Inflammatory macrophage treated with lipopolysaccharide for 4 hours (primary cell): ENCODE data around the gene TRAP1.

Experiments used
- DNase-seq: peaks from one replicate; pipeline ENCODE4 v3.0.0-alpha.2; 2020

Gene TRAP1

DNA sequence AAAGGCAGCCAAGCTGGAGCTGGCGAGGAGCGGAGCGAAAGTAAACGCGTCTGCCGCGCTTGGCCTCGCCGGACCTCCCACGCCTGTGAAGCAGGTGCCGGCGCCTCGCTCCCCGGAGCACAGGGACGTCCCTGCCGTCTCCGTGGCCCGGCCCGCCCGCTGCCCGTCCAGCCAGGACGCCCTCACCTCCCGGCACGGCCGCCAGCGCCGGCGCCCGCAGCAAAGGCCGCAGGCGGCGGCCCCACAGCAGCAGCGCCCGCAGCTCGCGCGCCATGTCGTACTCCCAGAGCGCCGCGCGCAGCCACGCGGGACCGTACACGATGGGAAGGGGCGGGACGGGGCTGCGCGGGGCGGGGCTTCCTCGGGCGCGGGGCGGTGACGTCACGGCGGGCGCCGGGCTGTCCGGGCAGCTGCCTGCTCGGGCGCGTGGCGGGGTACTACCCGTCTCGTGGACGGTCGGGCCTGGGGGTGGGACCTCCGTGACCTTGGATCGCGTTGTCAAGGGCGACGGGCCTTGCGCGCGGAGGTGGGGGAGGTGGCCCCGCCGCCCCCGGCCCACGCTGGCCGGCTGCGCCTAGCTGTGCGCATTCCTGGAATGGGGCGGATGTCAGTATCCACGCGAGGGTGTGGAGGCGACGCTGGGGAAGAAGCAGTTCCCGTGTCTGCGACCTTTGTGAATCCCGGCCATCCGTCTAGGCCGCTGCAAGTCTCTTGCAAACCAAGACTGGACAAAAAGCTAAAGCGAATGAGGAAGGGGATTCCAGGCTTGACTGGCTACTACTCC, at the start of gene TRAP1:
Gene TRAP1 (minus strand): TSS at position 290 of the 784 bp plus-strand sequence. CDS start 16 bp downstream, at position 274.
- DNase-seq, result peak; percentile 86

DNA sequence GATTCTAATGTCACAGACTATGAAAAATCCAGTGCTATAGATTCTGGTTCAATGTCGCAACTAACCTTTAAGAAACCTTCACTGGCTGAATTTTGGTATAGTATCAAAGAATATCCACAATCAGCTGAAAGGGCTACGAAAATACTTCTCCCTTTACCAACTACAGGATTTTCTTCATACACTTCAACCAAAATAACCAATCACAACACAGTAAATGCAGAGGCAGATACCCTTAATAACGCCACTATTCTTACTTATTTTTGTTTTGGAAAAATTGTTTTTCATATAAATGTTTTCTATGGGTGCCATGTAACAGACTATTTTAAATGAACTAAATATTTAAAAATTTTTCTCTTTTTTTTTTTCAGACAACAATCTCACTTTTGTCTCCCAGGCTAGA, 48.9 kb upstream of the TRAP1 start:
- DNase-seq, result no peak

DNA sequence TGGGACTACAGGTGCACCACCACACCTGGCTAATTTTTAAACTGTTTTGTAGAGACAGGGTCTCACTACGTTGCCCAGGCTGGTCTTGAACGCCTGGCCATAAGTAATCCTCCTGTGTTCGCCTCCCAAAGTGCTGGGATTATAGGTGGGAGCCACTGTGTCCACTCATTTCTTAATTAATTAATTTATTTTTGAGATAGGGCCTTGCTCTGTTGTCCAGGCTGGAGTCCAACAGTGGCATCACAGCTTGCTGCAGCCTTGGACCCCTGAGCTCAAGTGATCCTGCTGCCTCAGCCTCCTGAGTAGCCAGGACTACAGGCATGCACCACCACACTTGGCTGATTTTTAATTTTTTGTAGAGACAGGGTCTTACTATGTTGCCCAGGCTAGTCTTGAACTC, 47.1 kb upstream of the TRAP1 start:
- no peak for DNase-seq

DNA sequence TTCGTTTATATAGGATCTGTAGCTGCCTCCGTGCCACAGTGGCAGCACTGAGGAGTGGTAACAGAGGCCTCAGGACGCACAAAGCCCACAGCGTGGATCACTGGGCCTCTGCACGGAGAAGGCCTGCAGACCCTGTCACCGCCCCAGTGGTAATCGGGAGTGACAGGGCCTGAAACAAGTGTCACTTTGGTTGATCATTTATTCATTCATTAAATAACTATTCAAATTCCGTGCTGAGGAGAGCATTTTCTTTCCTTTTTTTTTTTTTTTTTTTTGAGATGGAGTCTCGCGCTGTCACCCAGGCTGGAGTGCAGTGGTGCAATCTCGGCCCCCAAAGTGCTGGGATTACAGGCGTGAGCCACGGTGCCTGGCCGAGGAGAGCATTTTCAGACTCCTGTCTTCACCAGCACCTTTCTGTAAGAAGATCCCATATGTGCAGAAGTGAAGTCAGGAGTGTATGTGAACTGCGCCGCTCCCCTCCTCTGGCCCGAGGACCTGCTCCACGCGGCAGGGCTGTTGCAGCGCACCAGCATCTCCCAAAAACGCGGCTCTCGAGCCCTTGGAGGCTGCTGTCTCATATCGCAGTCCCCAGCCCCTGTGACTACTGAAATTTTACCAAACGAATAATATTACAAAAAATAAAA, 44.9 kb upstream of the TRAP1 start:
- no peak for DNase-seq

DNA sequence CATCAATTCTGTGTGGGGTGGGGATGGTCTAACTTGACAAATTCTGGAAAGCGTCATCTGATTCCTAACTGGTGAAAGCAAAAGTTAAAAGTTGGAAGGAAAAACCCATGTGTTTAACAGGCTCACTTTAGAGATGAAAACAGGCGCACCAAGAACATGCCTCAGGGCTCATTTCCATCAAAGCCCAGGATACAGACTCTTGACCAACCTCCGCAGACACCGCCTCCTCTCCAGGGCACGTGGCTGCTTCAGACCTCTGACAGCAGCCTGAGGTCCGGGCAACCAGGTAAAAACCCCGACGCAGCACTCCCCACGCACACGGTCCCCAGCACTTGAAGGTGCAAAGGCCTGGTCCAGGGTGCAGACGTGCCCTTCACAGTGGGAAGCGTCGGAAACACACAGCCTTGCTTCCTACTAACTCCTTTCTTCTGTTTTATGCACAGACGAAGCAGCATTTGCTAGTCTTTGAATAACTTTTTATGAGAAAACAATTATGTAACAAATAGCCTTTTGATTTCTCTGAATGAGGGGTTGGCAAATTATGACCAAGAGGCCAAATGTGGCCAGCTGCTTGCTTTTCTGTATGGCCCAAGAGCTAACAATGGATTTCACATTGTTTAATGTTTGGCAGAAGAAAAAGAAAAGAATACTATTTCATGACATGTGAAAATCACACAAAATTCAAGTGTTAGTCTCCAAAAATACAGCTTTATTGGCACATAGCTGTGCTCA, 44.2 kb upstream of the TRAP1 start:
- DNase-seq, result no peak

DNA sequence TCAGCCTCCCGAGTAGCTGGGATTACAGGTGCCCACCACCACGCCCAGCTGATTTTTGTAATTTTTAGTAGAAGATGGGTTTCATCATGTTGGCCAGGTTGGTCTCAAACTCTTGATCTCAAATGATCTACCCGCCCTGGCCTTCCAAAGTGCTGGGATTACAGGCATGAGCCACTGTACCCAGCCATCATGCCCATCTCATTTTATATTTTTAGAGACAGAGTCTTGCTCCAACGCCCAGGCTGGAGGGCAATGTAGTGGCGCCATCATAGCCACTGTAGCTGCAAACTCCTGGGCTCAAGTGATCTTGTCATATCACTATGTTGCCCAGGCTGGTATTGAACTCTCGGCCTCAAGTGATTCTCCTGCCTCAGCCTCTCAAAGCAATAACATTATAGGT, 43.2 kb upstream of the TRAP1 start:
- DNase-seq, result no peak

DNA sequence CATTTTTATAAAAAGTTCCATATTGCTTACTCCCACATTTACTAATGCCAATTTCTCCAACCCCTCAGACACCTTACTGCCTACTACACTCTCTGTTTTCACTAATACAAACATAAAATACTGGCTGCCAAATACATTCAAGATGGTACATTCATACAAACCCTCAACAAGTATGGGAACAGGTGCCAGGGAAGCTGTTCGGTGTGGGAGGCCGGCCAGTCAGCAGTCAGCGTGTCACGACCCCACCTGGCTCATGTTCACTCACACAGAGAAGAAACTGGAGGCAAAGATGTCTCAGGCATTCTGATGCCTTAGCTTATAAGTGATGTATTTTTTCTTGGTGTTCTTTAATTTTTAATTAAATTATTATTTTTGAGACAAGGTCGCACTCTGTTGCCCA, 42.4 kb upstream of the TRAP1 start:
- DNase-seq, result no peak

DNA sequence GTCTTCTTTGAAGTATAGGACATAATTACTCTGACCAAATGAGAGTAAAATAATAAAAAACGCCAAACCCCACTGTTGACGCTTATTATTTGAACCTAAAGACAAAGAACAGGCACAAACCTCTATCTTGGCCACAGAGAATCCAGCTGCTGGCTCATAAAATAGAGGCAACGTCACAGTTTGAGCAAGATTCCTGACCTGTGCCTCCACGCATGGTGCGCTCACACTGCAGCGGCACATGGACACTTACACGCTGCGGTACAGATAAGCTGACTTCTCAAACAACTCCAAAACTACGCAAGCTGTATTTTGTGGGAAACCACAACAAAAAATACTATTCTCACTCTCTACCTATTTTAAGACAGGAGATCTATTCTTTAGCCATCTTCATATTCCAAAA, 38.8 kb upstream of the TRAP1 start:
- DNase-seq, result no peak

DNA sequence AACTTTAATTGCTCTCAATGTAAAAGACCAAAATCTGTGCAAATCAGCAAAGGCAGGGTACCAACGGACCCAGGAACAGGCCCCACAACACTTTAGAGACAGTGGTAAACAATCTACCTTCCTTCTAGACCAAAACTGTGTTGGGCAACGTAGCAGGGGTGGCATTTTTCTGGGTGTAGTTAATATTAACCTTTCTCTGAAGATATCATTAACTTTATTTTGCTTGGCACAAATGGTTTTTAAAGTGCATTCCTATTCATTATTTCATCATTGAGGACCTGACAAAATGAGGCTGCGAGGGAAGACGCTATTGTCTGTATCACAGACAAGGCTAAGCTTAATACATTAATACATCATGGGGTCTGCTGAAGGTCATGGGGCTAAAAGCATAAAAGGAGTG, 37.9 kb upstream of the TRAP1 start:
- DNase-seq, result no peak

DNA sequence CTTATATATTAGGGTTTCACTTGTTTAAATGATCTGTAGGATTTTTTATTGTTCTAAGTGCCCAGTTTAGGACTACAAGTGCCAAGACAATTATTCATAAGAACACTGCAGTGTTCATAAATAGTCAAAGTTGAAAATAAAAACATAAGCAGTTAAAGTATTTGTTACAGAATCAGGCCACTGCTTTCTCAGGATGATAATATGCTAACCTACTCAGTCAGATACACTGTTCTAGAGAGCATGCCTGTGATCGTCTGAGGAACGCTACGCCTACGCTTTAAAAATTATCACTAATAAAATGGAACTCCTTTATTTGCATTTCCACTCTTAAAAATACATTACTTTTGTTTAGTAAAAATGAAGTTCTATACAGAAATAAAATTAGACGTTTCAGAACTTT, 37.4 kb upstream of the TRAP1 start:
- no peak for DNase-seq

DNA sequence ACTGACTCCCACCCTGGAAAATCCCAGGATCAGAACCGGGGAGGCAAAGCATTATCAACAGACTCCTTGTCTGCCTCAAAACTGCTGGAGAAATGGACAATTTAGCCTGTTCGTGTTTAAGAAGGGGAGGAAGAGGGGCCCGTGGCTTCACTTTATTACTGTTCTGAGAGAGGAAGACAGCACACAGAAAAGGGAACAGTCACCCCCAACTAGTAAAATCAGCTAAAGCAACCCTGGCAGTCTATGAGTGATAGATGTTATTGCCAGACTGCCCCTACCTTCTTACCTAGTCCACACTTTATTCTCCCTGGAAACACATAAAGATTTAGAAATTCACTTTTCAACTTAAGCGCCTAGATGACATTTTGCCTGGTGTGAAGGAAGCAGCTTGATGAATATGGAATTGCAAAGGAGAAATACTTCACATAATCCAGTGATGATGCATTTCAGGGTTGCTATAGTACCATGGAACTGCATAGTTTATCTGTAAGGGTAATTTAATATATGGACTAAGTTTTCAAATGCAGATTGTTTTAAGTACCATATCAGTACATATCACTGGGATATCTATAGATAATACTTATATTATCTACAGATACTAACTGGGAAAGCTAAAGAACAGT, 36.9 kb upstream of the TRAP1 start:
- DNase-seq, result no peak

DNA sequence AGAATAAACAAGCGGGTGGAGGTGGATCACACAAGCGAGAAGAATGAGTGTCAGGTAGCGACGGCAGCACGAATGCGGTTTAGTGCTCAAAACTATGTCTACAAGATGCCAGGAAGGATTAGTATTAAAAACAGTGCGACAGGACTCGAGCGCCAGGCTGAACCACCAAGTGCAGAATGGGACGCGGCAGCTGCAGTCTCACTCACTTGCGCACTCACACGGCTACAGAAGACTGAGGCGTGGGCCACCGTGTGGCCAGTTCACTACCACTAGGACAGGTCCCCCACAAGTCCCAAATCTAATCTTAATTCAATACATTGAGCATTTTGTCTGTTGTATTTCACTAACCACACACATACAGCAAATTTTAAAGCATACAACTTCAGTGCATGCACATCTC, 35.7 kb upstream of the TRAP1 start:
- no peak for DNase-seq

DNA sequence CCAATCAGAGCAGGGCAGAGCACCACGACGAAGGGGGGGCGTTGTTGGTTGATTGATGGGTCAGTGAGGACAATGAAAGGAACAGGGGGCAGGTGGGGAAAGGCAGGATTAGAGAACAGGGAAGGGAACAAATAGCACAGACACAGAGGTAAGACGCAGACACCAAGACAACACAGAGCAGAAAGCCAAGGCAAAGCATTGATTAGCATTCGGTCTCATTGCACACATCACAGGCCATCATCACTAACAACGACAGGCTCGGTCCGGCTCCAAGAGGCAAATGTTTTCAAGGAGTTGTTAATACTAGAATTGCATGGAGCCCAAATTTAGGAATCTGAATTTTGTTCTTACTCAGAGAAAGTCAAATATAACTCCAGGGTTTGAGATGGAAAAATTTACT, 34.6 kb upstream of the TRAP1 start:
- DNase-seq, result no peak

DNA sequence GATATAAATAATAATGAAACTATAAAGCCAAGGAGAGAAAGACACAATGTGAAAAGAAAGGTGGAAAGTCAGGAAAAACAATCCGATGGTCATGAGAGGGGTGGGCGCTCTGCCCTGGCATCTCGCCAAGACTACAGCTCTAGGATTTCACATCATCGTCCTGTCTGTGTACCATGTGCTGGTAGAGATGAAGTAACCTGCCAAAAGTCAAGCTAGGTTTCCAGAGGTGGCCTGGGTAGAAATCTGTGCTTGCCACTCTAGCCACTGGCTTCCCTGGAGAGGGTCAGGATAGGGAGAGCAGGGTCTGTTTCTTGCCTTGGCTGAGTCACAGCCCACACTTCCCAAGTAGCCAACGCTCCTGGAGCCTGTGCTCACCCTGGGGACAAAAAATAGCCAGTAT, 31.0 kb upstream of the TRAP1 start:
- no peak for DNase-seq

DNA sequence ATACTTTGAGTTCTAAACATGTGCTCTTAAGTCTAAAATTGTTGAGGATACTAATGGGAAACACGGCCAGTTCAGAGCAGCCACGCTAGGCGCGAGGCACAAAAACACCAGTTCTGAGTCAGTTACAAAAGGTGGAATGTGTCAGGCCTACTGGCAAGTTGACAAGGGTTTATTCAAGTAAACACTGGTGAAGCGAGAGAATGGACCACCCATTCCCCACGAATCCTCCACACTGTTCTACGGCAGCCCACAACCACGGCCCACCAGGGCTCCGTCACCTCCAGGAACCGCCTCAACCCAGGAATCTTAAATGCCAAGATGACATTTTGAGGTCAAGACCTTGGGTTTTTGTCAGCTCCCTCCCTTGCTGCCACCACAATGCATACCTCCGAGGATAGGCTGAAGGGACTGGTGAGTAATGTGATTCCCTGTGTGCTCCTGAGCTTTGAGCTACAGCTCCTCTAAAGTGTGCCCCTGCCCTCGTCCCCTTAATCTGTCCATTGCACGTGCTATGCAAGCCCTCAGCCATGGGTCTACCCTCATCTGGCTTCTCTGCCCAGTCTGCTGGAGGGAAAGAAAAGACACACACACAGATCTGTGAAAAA, 28.5 kb upstream of the TRAP1 start:
- no peak for DNase-seq

DNA sequence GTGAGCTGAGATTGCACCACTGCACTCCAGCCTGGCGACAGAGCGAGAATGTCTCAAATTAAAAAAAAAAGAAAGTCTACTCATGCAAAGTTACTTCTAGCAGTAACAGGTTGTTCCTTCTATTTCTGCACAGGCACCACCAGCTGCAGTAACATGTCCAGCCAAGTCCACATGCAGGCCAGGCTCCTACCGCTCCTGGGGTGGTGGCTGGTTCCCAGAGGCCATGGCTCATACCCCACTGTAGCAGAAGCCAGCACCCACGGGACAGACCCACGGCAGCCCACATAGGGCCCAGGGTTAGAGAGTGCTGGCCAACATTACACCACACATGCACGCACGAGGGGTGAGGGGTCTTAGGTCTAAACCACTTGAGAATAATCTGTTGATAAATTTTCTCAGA, 26.7 kb upstream of the TRAP1 start:
- DNase-seq, result no peak

DNA sequence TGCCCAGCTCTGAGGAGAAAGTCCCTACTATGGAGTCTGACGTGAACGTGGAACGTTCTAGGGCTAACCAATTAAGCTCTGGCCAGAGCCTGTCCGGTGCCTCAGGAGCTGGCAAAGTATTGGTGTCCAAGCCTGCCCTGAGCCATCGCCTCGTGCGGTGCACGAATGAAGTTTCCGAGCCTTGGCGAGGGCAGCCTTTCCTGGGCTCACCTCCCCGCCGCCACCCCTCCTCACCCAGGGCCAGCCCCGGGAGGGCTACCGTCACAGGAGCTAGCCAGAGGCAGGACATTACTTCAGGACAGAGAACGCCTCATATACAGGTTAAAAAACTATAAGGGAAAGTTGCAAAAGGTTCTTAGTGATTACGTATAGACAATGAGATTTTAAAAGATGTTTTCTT, 23.6 kb upstream of the TRAP1 start:
- DNase-seq, result no peak

DNA sequence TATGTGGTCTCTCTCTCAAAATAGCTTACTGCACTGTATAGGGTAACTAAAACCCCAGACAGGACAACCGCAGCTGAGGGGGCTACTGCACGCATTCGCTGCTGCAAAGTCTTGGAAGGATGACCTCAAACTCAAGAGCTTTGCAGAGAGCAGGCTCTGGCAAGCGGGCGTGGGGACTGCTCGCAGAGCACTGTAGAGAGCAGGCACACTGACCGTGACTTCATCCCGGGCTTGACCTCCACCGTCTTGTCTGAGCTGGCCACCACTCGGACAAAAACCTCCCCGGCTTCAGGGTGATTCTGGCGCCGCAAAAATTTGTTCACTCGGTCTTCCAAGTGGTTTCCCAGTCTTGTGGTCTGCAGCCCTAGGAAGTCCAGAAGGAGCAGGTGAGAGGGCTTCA, 22.9 kb upstream of the TRAP1 start:
- no peak for DNase-seq

DNA sequence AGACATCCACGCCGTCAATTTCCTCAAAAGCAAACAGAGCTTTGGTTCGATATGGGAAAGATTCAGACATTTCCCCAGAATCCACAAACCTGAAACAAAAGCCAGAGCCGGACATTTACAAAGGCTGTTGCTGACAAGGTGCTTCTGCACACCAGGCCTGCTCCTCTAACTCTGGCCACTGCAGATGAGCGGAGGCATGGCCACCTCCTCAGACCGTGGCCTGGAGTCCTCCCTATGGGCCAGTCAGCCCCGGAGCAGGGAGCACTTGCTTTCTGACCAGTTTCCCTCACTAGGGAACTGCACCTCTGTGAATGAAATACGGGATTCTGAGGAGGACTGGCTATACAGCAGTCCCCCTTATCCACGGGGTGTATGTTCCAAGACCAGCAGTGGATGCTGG, 22.3 kb upstream of the TRAP1 start:
- no peak for DNase-seq

DNA sequence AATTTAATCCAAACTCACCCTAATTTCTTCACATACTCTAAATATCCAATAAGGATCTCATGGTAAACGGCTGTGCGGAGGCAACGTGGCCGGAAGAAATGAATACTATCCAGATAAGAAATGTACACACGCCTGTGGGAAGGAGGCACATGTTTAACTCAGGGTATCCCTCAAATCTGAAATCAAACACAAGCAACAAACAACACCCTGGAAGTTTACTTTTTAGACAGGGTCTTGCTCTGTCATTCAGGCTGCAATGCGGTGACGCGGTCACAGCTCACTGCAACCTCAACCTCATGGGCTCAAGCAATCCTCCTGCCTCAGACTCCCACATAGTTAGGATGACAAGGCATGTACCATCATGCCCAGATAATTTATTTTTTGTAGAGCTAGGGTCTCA, 21.2 kb upstream of the TRAP1 start:
- DNase-seq, result no peak

DNA sequence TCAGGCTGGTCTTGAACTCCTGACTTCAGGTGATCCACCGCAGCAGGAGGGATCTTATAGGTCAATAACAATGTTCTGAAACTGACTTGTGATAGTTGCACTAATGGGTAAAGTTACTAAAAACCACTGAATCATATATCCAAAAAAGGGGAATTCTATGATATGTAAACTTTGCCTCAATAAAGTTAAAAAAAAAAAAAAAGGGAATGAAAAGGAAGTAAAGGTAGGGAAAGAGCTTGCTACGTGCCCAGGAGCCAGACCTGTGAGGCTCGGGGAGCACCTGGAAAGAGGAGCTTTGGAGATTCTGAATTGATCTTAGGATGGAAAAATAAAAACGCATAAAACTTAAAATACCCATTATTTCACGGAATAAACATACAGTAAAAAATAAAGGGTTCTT, 20.8 kb upstream of the TRAP1 start:
- no peak for DNase-seq

DNA sequence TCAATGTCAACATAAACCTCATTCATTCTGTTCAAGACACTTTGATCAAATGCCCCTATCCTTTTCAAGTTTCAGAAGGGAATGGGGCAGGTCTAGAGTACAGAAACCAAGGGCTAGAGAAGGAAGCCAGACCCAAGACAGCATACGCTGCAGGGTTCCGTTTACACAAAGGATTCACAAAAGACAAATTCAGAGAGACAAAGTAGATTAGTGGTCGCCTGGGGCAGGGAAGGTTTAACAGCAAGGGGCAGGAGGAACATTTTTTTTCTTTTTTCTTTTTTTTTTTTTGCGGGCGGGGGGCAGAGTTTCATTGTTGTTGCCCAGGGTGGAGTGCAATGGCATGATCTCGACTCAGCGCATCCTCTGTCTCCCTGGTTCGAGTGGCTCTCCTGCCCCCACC, 19.9 kb upstream of the TRAP1 start:
- no peak for DNase-seq

DNA sequence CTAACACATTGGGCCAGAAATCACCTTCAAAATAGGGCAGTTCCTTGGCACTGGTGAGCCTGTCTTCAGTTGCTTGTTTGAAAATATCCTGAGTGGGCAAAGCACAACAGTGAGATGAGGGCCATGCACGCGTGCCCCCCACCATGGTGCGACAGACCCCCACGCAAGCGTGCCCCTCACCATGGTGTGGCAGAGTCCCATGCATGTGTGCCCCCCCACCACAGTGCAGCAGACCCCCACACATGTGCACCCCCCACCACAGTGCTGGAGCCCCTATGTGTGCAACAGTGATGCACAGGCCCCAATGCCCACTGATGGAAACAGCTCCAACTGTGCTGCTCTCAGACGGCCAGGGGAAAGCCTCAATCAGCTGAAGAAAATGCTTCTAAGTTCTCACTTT, 18.8 kb upstream of the TRAP1 start:
- no peak for DNase-seq
